Heart right ventricle (tissue), 16 donors: Measurements from ENCODE around the gene CD9. TPM values are rescaled to one million over a fixed set of nuclear protein-coding genes. Genes with fewer than 3 reads are reported as not detected.
"Not testable (repeated sequence)": the region's sequence is repeated elsewhere in the genome, so short reads cannot be mapped to it uniquely, and the experiment has no call there.

Experiments used
- ATAC-seq, 8 donors: fragments of 200-7000 bp; cut with Tn5 transposase; one replicate each; pipeline ENCODE4 v1.9.1; 2020; ENCODE audit warnings: mild to moderate bottlenecking in 8 of 8, moderate library complexity in 8 of 8, moderate number of reproducible peaks in 1 of 8
- DNase-seq, 2 donors: peaks; one replicate each; pipeline ENCODE4 v3.0.0-alpha.2; 2020
- H3K27ac ChIP-seq, 10 donors: fragments of 200-600 bp; sonication (generic) in 2 of 10; one replicate each; pipeline versions ENCODE4 v1.5.0 to v1.8.0; 2020 to 2022; ENCODE audit warnings: mild to moderate bottlenecking in 3 of 10
- H3K27me3 ChIP-seq, 7 donors: fragments of 200-600 bp; one replicate each; pipeline ENCODE4 v1.8.0; 2021 to 2022; ENCODE audit warnings: mild to moderate bottlenecking in 2 of 7
- H3K36me3 ChIP-seq, 9 donors: fragments of 200-600 bp; sonication (generic) in 1 of 9; one replicate each; pipeline versions ENCODE4 v1.5.0 to v1.8.0; 2020 to 2022; ENCODE audit warnings: mild to moderate bottlenecking in 2 of 9
- H3K4me1 ChIP-seq, 9 donors: fragments of 200-600 bp; sonication (generic) in 1 of 9; one replicate each; pipeline versions ENCODE4 v1.5.0 to v1.8.0; 2020 to 2022; ENCODE audit warnings: mild to moderate bottlenecking in 4 of 9
- H3K4me3 ChIP-seq, 10 donors: fragments of 200-600 bp; sonication (generic) in 2 of 10; one replicate each; pipeline versions ENCODE4 v1.5.0 to v1.8.0; 2020 to 2022; ENCODE audit warnings: mild to moderate bottlenecking in 7 of 10, moderate library complexity in 2 of 10
- H3K9me3 ChIP-seq, 11 donors: fragments of 200-600 bp in 10 of 11; sonication (generic) in 2 of 11; one replicate each; pipeline versions ENCODE4 v1.5.0 to v1.8.0; 2013 to 2022; ENCODE audit warnings: mild to moderate bottlenecking in 2 of 11, control low read depth in 1 of 11, moderate library complexity in 1 of 11
- CTCF ChIP-seq, 9 donors: fragments of 200-600 bp; sonication (generic) in 2 of 9; IDR thresholded peaks; one replicate each; pipeline versions ENCODE4 v1.5.0 to v1.8.0; 2021 to 2022; ENCODE audit warnings: antibody characterized with exemption in 9 of 9, mild to moderate bottlenecking in 5 of 9, moderate library complexity in 1 of 9
- WGBS, 2 donors: extraction: QIAGEN DNeasy Blood & Tissue Kit; methylation state at CpG; one replicate each; pipeline ENCODE4 v1.1.7; 2013; ENCODE audit warnings: inconsistent platforms in 1 of 2; 5-methylcytosine and 5-hydroxymethylcytosine counted together
- intact Hi-C, 10 donors: fragments of 100-400 bp; cut with DNase I; formaldehyde crosslinking; loops; one replicate each; pipeline versions ENCODE4 v1.11.1 to v1.14.2; 2022
- polyA plus RNA-seq, 2 donors: library from polyadenylated mRNA; stranded (reverse); fragments of 200-250 nt; gene quantifications; one replicate each; pipeline ENCODE4 v1.2.3, GENCODE V29; 2013
- total RNA-seq, 10 donors: library from RNA; stranded (reverse); fragmentation: NEBNext Ultra II Directional in 3 of 10; extraction: Animal tissue kit (Norgen Biotek cat#: 25700) in 3 of 10; gene quantifications; one replicate each; pipeline versions ENCODE4 v1.2.1 to v1.2.4, GENCODE V29; 2021 to 2023
- donor health status: Arrhythmogenic right ventricular cardiomyopathy.
- donor health status: ischemic (EF 13 %, LVEDD 7.1; RV severe dilation, severe dysfunction).
- donor health status: healthy with polysubstance abuse.
- donor health status: DM: no; HTN: yes; CAD: no.
- donor health status: DM: no; HTN: no; CAD: no.
- donor health status: ischemic (EF 25% LVEDD 6.9; RV normal size, moderate dysfunction).
- donor health status: ischemic (EF 25% LVEDD 5.7; RV mildly dilated, moderate dysfunction).
- donor health status: healthy.
- donor health status: DM: yes; HTN: yes; CAD: no.
- donor health status: Ischemic cardiomyopathy.
- donor health status: ischemic (EF 35%, LVEDD 5.7; RV mildly dilated, moderate dysfunction).
- donor health status: nonischemic (EF 11% LVEDD 7.7; RV severe dilation, severe dysfunction).
- donor health status: DM: yes; HTN: yes; CAD: no.
- donor health status: PGD.
- donor health status: ischemic (EF 29% LVEDD 5.4; RV normal size, mild dysfunction).
- donor health status: nonischemic (EF 23%, LVEDD 6.1; RV moderate dilation, normal function).

Gene CD9
- total and polyA plus RNA-seq, 12 donors = 24.8 to 109 (median 54.2) TPM

- intact Hi-C loops = no loop called here
- no peak for ATAC-seq
- Histone ChIP-seq H3K4me3 (no peak overlapping the region), H3K27me3 (peaks cover 0 to 19% (median 0%) of the 10 kb centered on the region in 7 donors), H3K36me3 (no peaks in the 10 kb centered on the region), H3K4me1 (peaks cover 2 to 43% (median 23%) of the 10 kb centered on the region in 9 donors), H3K9me3 (peaks cover 0 to 5% (median 0%) of the 10 kb centered on the region in 11 donors), H3K27ac (peak overlapping the region in 2 of 10 donors; percentile 25 to 37)
- 81 to 85% methylated on average over 13 of the region's 13 CpGs for WGBS, 2 donors
- no peak for TF ChIP-seq CTCF (IDR thresholded peaks at IDR 0.05)
- DNase-seq = no peak
Measured at GRCh38 chr12:6185961-6186827, 14.0 kb upstream of the CD9 start.

DNA sequence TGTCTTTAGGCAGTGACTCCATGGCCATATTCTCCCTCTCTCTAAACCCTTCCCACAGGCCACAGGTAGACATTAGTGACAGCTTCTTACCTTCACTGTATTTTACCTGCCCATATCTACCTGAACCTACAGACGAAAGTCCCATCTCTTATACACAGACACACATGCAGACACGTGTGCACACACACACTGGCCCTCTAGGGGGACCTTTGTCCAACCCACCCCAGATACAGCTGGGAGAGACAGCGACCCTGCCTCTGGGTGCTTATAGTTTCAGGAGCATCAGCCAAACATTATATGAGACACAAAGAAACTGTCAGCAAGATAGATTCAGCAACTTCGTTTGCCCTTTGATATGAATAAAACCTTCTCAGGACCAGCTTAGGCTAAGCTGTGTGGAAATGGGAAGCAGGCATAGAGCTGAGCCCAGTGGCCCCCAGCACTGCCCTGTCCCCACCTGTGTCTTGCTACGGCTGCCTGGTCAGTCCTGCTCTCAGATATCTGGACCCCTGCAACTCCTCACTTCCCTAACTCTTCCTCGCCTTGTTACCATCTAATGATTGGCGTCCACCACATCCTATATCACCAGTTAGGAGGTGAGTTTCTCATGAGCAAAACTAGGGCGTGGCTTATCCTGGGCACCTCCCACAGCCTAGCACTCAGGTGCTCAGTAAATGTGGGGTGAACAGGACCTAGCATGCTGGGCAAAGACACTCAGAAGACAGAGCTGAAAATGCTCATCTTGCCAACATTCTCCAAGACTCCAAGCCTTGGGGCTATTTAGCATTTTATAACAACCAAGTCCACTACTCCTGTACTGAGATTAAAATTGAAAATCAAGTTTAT, 12.0 kb upstream of the CD9 start:
- no peak for ATAC-seq
- peaks cover 0 to 25% (median 5%) of the 10 kb centered on the region in 9 donors for H3K4me1 ChIP-seq
- H3K27me3 ChIP-seq = peaks cover 0 to 19% (median 0%) of the 10 kb centered on the region in 7 donors
- no peaks in the 10 kb centered on the region for H3K36me3 ChIP-seq
- peaks cover 0 to 5% (median 0%) of the 10 kb centered on the region in 11 donors for H3K9me3 ChIP-seq
- no peak for TF ChIP-seq CTCF (IDR thresholded peaks at IDR 0.05)
- intact Hi-C loops = no loop called here
- WGBS, 2 donors = 87 to 89% methylated on average over 8 of the region's 8 CpGs
- H3K27ac ChIP-seq = peak overlapping the region in 3 of 10 donors; percentile 48 to 55 (median 48)
- no peak overlapping the region for H3K4me3 ChIP-seq
- no peak for DNase-seq

GRCh38 chr12:6189028-6189427, 11.2 kb upstream of the CD9 start:
- no peak overlapping the region for H3K4me3 ChIP-seq
- 87 to 91% methylated on average over 5 of the region's 5 CpGs for WGBS, 2 donors
- no peaks in the 10 kb centered on the region for H3K36me3 ChIP-seq
- H3K27me3 ChIP-seq = peaks cover 0 to 26% (median 0%) of the 10 kb centered on the region in 7 donors
- no peak for DNase-seq
- peaks cover 0 to 4% (median 0%) of the 10 kb centered on the region in 11 donors for H3K9me3 ChIP-seq
- no peak for ATAC-seq
- intact Hi-C loops = no loop called here
- no peak overlapping the region for H3K27ac ChIP-seq
- TF ChIP-seq CTCF (IDR thresholded peaks at IDR 0.05) = no peak
- peaks cover 0 to 16% (median 2%) of the 10 kb centered on the region in 9 donors for H3K4me1 ChIP-seq

- DNase-seq, H3K36me3 ChIP-seq, ATAC-seq, H3K4me3 ChIP-seq, H3K27ac ChIP-seq, H3K9me3 ChIP-seq: not testable (repeated sequence)
- intact Hi-C loops = loop anchor here in 1 of 10 donors (5.0 kb wide), 1 partner anchor 128 kb away; no protein-coding TSS in a partner anchor
- 82 to 83% methylated on average over 20 of the region's 20 CpGs for WGBS, 2 donors
- Histone ChIP-seq H3K4me1 (peaks cover 0 to 17% (median 2%) of the 10 kb centered on the region in 9 donors), H3K27me3 (peaks cover 0 to 27% (median 0%) of the 10 kb centered on the region in 7 donors)
Measured at GRCh38 chr12:6189952-6190598, 10.1 kb upstream of the CD9 start.

DNA sequence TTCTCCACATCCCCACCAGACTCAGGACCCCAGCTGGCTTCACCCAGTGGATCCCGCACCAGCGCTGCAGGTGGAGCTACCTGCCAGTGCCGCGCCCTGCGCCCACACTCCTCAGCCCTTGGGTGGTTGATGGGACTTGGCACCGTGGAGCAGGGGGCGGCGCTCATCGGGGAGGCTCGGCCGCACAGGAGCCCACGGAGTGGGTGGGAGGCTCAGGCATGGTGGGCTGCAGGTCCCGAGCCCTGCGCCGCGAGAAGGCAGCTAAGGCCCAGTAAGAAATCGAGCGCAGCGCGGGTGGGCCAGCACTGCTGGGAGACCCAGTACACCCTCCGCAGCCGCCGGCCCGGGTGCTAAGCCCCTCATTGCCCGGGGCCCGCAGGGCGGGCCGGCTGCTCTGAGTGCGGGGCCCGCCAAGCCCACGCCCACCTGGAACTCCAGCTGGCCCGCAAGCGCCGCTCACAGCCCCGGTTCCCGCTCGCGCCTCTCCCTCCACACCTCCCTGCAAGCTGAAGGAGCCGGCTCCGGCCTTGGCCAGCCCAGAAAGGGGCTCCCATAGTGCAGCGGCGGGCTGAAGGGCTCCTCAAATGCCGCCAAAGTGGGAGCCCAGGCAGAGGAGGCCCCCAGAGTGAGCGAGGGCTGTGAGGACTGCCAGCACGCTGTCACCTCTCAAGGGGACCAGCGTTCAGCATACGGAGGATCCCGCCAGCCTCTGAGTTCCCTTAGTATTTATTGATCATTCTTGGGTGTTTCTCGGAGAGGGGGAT, 9.3 kb upstream of the CD9 start:
- Histone ChIP-seq H3K27me3 (peaks cover 0 to 27% (median 0%) of the 10 kb centered on the region in 7 donors), H3K4me1 (peaks cover 0 to 25% (median 2%) of the 10 kb centered on the region in 9 donors)
- not testable (repeated sequence) for DNase-seq, ATAC-seq, H3K36me3 ChIP-seq, H3K9me3 ChIP-seq, H3K4me3 ChIP-seq, H3K27ac ChIP-seq
- WGBS, 2 donors = 95 to 96% methylated on average over 30 to 48 of the region's 49 CpGs
- intact Hi-C loops = loop anchor here in 1 of 10 donors (5.0 kb wide), 1 partner anchor 129 kb away; no protein-coding TSS in a partner anchor
